ENCODE data around the gene ALG1. TPM values are rescaled to one million over a fixed set of nuclear protein-coding genes. Genes with fewer than 3 reads are reported as not detected.
"Not testable (repeated sequence)": the region's sequence is repeated elsewhere in the genome, so short reads cannot be mapped to it uniquely, and the experiment has no call there.

The ALG1 gene
- total and polyA plus RNA-seq, 2 donors from 2014 or later, result 23.4 to 26.4 TPM

DNA sequence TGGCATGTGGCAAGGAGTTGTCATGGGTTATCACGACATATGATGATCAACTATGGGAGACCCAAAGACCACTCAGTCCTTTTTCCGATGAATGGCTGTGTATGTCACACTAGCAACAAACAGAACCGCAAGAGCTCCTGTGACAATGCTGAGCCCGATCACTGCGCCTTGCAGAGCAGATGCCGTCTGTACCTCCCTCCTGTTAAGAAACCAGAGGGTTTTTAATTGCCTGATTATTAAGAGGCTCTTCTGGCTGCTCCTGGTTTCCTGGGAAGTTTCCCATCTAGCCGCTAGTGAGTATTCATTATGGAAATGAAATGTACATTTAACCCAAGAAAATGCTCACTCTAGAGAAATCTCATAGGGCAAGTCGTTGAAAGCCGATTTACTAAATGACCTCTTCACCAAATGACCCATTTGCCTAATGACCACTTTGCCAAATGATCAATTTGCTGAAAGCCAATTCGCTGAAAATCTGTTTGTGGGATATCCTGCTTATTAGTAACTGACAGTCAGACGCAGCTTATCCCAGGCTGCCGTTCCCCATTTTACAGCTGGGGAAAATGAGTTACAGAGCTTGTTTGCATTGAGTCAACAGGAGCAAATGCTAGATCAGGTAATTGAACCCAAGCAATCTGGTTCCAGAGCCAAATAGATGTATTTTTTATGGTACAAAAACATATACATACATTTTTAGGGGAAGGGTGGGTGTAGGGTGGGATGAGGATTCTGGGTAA lies 31.8 kb downstream of the ALG1 start:
- H3K27me3 ChIP-seq (ENCODE audit: control insufficient read depth, insufficient read depth, low read length); intact Hi-C loops (cut with DNase I); FAIRE-seq; H3K4me1 ChIP-seq (ENCODE audit: control insufficient read depth in 2 of 3, insufficient read depth in 2 of 3, low read depth in 1 of 3, low read length in 3 of 3); H3K36me3 ChIP-seq (ENCODE audit: control insufficient read depth in 2 of 3, insufficient read depth in 3 of 3, low read length in 3 of 3); H3K9ac ChIP-seq (ENCODE audit: low read length in 3 of 3); H3K27ac ChIP-seq (ENCODE audit: low read depth in 2 of 2, low read length in 2 of 2); DNase-seq; H3K4me3 ChIP-seq (ENCODE audit: low read length in 3 of 3); H3K9me3 ChIP-seq (ENCODE audit: control insufficient read depth in 2 of 3, insufficient read depth in 1 of 3, low read length in 3 of 3): not testable (repeated sequence)

DNA sequence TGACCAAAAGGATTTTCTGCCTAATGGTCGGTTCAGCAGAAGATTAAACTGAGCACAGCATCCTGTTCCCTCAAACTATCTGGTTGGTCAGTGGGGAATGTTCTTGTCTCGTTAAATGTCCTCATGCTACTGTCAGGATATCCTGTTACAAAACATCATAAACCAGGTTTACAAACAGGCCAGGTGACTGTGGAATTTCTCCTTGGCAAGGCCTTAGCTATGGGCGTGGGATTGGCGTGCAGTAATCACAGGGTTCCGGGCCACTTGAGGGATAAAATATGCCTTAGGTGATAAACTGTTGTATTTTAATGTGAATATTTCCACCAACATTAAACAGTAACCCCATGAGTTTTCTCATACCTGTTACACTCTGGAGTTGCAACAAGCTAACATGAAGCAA lies 33.4 kb downstream of the ALG1 start:
- H3K36me3 ChIP-seq (ENCODE audit: control insufficient read depth in 2 of 3, insufficient read depth in 3 of 3, low read length in 3 of 3); H3K27ac ChIP-seq (ENCODE audit: low read depth in 2 of 2, low read length in 2 of 2); H3K27me3 ChIP-seq (ENCODE audit: control insufficient read depth, insufficient read depth, low read length); H3K4me3 ChIP-seq (ENCODE audit: low read length in 3 of 3); FAIRE-seq; intact Hi-C loops (cut with DNase I); H3K9ac ChIP-seq (ENCODE audit: low read length in 3 of 3); H3K9me3 ChIP-seq (ENCODE audit: control insufficient read depth in 2 of 3, insufficient read depth in 1 of 3, low read length in 3 of 3); H3K4me1 ChIP-seq (ENCODE audit: control insufficient read depth in 2 of 3, insufficient read depth in 2 of 3, low read depth in 1 of 3, low read length in 3 of 3): not testable (repeated sequence)
- DNase-seq, result peak in 2 of 5 donors; percentile 26 to 40

DNA sequence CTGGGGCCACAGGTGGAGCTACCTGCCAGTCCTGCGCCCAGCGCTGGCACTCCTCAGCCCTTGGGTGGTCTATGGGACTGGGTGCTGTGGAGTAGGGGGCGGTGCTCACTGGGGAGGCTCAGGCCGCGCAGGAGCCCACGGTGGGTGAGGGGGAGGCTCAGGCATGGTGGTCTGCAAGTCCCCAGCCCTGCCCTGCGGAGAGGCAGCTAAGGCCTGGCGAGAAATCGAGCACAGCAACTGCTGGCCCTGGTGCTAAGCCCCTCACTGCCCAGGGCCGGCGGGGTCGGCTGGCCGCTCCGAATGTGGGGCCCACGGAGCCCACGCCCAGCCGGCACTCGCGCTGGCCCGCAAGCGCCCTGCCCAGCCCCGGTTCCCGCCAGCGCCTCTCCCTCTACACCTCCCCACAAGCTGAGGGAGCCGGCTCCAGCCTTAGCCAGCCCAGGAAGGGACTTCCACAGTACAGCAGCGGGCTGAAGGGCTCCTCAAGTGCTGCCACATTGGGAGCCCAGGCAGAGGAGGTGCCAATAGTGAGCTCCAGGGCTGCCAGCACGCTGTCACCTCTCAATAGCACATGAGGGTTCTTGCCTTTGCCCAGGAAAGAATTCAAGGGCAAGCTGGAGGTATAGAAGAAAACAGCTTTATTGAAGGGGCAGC lies 37.0 kb downstream of the ALG1 start:
- no peak overlapping the region for H3K27ac ChIP-seq (ENCODE audit: low read depth in 2 of 2, low read length in 2 of 2)
- no peaks in the 10 kb centered on the region for H3K9me3 ChIP-seq (ENCODE audit: control insufficient read depth in 2 of 3, insufficient read depth in 1 of 3, low read length in 3 of 3)
- no peak overlapping the region for H3K9ac ChIP-seq (ENCODE audit: low read length in 3 of 3)
- H3K4me3 ChIP-seq (ENCODE audit: low read length in 3 of 3), result no peak overlapping the region
- TF ChIP-seq, protein P1, sequence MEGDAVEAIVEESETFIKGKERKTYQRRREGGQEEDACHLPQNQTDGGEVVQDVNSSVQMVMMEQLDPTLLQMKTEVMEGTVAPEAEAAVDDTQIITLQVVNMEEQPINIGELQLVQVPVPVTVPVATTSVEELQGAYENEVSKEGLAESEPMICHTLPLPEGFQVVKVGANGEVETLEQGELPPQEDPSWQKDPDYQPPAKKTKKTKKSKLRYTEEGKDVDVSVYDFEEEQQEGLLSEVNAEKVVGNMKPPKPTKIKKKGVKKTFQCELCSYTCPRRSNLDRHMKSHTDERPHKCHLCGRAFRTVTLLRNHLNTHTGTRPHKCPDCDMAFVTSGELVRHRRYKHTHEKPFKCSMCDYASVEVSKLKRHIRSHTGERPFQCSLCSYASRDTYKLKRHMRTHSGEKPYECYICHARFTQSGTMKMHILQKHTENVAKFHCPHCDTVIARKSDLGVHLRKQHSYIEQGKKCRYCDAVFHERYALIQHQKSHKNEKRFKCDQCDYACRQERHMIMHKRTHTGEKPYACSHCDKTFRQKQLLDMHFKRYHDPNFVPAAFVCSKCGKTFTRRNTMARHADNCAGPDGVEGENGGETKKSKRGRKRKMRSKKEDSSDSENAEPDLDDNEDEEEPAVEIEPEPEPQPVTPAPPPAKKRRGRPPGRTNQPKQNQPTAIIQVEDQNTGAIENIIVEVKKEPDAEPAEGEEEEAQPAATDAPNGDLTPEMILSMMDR (IDR thresholded peaks at IDR 0.05; ENCODE audit: borderline replicate concordance, extremely low read depth, insufficient read depth), result no peak
- DNase-seq (no peak), FAIRE-seq (no peak)
- no peaks in the 10 kb centered on the region for H3K4me1 ChIP-seq (ENCODE audit: control insufficient read depth in 2 of 3, insufficient read depth in 2 of 3, low read depth in 1 of 3, low read length in 3 of 3)
- no peaks in the 10 kb centered on the region for H3K36me3 ChIP-seq (ENCODE audit: control insufficient read depth in 2 of 3, insufficient read depth in 3 of 3, low read length in 3 of 3)
- H3K27me3 ChIP-seq (ENCODE audit: control insufficient read depth, insufficient read depth, low read length), result no peaks in the 10 kb centered on the region
- intact Hi-C loops (cut with DNase I), result no loop called here

DNA sequence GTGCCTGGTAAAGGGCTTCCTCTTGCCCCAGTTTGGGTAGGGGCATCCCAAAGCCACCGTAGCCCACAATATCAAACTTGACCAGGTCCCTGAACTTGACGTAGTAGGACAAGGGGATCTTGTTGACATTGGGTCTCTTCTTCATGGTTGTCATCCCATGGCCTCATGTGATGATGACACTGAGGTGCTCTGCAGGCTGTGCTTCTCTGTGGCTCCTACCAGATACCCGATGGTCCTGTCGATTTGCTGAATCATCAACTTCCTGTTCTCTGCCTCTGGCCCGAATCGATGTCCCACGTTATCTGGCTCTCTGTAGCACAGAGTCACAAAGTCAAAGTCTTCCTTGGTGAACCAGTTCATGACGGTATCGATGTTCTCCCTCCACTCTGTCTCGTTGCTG lies 39.3 kb downstream of the ALG1 start:
- intact Hi-C loops (cut with DNase I); H3K27ac ChIP-seq (ENCODE audit: low read depth in 2 of 2, low read length in 2 of 2); H3K9me3 ChIP-seq (ENCODE audit: control insufficient read depth in 2 of 3, insufficient read depth in 1 of 3, low read length in 3 of 3); DNase-seq; H3K9ac ChIP-seq (ENCODE audit: low read length in 3 of 3); H3K36me3 ChIP-seq (ENCODE audit: control insufficient read depth in 2 of 3, insufficient read depth in 3 of 3, low read length in 3 of 3); H3K4me3 ChIP-seq (ENCODE audit: low read length in 3 of 3); FAIRE-seq; H3K27me3 ChIP-seq (ENCODE audit: control insufficient read depth, insufficient read depth, low read length); H3K4me1 ChIP-seq (ENCODE audit: control insufficient read depth in 2 of 3, insufficient read depth in 2 of 3, low read depth in 1 of 3, low read length in 3 of 3): not testable (repeated sequence)

DNA sequence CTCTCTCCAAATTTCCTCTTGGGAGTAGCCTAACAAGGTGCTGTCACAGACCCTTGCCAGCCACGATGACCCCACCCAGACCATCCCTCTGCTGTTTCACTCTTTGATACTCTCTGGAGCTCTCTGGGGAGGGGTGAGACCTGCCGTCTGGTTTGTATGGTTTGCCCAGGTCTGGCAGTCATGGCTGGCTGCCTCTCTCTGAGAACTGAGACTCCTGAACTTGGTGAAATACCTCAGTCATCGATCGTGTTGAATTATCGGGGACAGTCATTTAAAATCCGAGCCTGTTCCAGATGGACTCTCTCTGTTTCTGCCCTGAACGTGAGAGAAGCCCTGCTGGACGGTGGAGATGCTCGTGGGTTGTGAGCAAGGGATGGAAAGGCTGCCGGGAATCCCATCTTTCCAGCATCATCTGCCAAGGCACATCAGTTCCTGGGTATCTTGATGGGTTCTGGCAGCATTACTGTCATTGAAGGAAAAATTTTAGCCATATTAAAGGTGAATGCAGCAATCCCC lies 45.2 kb downstream of the ALG1 start:
- DNase-seq; H3K9ac ChIP-seq (ENCODE audit: low read length in 3 of 3); H3K4me3 ChIP-seq (ENCODE audit: low read length in 3 of 3); FAIRE-seq; H3K4me1 ChIP-seq (ENCODE audit: control insufficient read depth in 2 of 3, insufficient read depth in 2 of 3, low read depth in 1 of 3, low read length in 3 of 3); intact Hi-C loops (cut with DNase I); H3K27me3 ChIP-seq (ENCODE audit: control insufficient read depth, insufficient read depth, low read length); H3K9me3 ChIP-seq (ENCODE audit: control insufficient read depth in 2 of 3, insufficient read depth in 1 of 3, low read length in 3 of 3); H3K36me3 ChIP-seq (ENCODE audit: control insufficient read depth in 2 of 3, insufficient read depth in 3 of 3, low read length in 3 of 3); H3K27ac ChIP-seq (ENCODE audit: low read depth in 2 of 2, low read length in 2 of 2): not testable (repeated sequence)

DNA sequence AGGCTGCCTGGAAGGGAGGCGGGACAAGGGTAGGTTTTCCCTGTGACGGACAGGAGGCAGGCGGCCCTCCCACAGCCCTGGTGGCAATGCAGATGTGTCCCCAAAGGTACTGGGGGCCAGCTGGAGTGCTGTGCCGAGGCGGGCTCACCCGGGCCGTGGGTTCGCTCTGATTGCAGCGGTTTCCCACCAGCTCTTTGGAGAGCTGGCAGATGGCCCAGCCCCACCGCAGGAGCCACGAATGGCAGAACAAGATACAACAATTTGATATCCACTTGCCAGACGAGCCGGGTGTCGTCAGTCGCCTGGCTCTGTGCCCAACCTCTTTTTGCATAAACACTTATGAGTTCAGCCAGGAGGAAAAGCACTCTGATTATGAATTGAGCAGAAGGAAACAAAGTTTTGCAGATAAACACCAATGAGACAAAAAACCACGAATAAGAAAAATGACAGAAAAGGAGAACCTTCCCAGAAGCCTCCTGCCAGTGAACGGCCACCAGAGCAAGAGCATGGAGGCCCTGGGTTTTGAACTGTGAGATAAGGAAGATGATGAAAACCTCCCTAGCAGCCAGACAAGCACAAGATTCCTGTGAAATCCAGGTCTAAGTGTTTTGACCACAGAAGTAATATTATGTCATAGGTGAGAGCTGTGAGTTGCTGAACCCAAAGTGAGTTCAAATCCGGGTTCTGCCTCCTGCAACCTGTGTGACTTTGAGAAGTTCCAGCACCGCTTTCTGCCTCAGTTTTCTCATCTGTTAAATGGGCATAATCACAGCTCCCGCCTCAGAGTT lies 45.9 kb downstream of the ALG1 start:
- H3K27me3 ChIP-seq (ENCODE audit: control insufficient read depth, insufficient read depth, low read length); H3K4me3 ChIP-seq (ENCODE audit: low read length in 3 of 3); H3K4me1 ChIP-seq (ENCODE audit: control insufficient read depth in 2 of 3, insufficient read depth in 2 of 3, low read depth in 1 of 3, low read length in 3 of 3); H3K27ac ChIP-seq (ENCODE audit: low read depth in 2 of 2, low read length in 2 of 2); intact Hi-C loops (cut with DNase I); H3K9ac ChIP-seq (ENCODE audit: low read length in 3 of 3); H3K9me3 ChIP-seq (ENCODE audit: control insufficient read depth in 2 of 3, insufficient read depth in 1 of 3, low read length in 3 of 3); FAIRE-seq; H3K36me3 ChIP-seq (ENCODE audit: control insufficient read depth in 2 of 3, insufficient read depth in 3 of 3, low read length in 3 of 3): not testable (repeated sequence)
- peak in 3 of 5 donors; percentile 24 to 78 (median 51) for DNase-seq

DNA sequence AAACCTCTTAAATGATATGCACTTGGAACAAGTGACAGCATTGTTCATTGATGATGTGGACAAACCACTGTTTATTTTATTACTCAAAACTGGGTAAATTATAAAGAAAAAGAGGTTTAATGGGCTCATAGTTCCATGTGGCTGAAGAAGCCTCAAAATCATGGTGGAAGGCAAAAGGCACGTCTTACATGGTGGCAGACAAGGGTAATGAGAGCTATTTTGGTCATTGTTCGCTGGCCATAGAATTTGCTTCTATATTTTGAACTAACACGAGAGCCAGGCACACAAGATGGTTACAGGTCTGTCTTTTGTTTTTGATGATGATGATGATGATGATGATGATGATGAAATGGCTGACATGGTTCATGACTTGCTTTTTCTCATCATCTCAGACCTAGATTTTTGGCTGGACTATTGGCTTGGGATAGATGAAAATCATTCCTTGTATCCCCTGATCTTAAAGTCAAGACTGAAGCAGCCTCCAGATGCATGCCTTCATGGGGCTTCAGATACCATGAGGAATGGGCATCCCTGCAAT lies 59.9 kb downstream of the ALG1 start:
- H3K36me3 ChIP-seq (ENCODE audit: control insufficient read depth in 2 of 3, insufficient read depth in 3 of 3, low read length in 3 of 3); H3K9me3 ChIP-seq (ENCODE audit: control insufficient read depth in 2 of 3, insufficient read depth in 1 of 3, low read length in 3 of 3); H3K4me3 ChIP-seq (ENCODE audit: low read length in 3 of 3); DNase-seq; FAIRE-seq; H3K27me3 ChIP-seq (ENCODE audit: control insufficient read depth, insufficient read depth, low read length); H3K9ac ChIP-seq (ENCODE audit: low read length in 3 of 3); intact Hi-C loops (cut with DNase I); H3K4me1 ChIP-seq (ENCODE audit: control insufficient read depth in 2 of 3, insufficient read depth in 2 of 3, low read depth in 1 of 3, low read length in 3 of 3); H3K27ac ChIP-seq (ENCODE audit: low read depth in 2 of 2, low read length in 2 of 2): not testable (repeated sequence)

Data from kidney (tissue), 14 donors.